ENCODE data around the gene MIA.
"Not testable (repeated sequence)": the region's sequence is repeated elsewhere in the genome, so short reads cannot be mapped to it uniquely, and the experiment has no call there.

The MIA gene

GRCh38 chr19:40815223-40815622 is 39.9 kb downstream of the MIA start:
- DNase-seq (ENCODE audit: low spot score): no peak
- in situ Hi-C loops (cut with MboI; ENCODE audit: low sequenced_read_pairs, unreplicated experiment): loop anchor here (10.0 kb wide), 1 partner anchor 160 kb away; no protein-coding TSS in a partner anchor
- no peak for TF ChIP-seq CTCF (IDR thresholded peaks at IDR 0.05; ENCODE audit: borderline replicate concordance, control extremely low read depth, extremely low read depth, insufficient read depth, missing control alignments)

GRCh38 chr19:40818480-40819399 is 43.4 kb downstream of the MIA start:
- in situ Hi-C loops (cut with MboI; ENCODE audit: low sequenced_read_pairs, unreplicated experiment): loop anchor here (10.0 kb wide), 1 partner anchor 164 kb away; no protein-coding TSS in a partner anchor
- not testable (repeated sequence) for DNase-seq (ENCODE audit: low spot score)
- TF ChIP-seq CTCF (IDR thresholded peaks at IDR 0.05; ENCODE audit: borderline replicate concordance, control extremely low read depth, extremely low read depth, insufficient read depth, missing control alignments): peak; percentile 29

- TF ChIP-seq CTCF (IDR thresholded peaks at IDR 0.05; ENCODE audit: borderline replicate concordance, control extremely low read depth, extremely low read depth, insufficient read depth, missing control alignments): peak; percentile 50
- in situ Hi-C loops (cut with MboI; ENCODE audit: low sequenced_read_pairs, unreplicated experiment): loop anchor here (10.0 kb wide), 1 partner anchor 165 kb away; no protein-coding TSS in a partner anchor
- DNase-seq (ENCODE audit: low spot score): not testable (repeated sequence)
Measured at GRCh38 chr19:40819479-40820234, 44.3 kb downstream of the MIA start.

- DNase-seq (ENCODE audit: low spot score): peak; percentile 2
- in situ Hi-C loops (cut with MboI; ENCODE audit: low sequenced_read_pairs, unreplicated experiment): no loop called here
- no peak for TF ChIP-seq CTCF (IDR thresholded peaks at IDR 0.05; ENCODE audit: borderline replicate concordance, control extremely low read depth, extremely low read depth, insufficient read depth, missing control alignments)
Measured at GRCh38 chr19:40822161-40822560, 46.8 kb downstream of the MIA start.

GRCh38 chr19:40822704-40823553 is 47.6 kb downstream of the MIA start:
- in situ Hi-C loops (cut with MboI; ENCODE audit: low sequenced_read_pairs, unreplicated experiment); DNase-seq (ENCODE audit: low spot score): not testable (repeated sequence)

- DNase-seq (ENCODE audit: low spot score); in situ Hi-C loops (cut with MboI; ENCODE audit: low sequenced_read_pairs, unreplicated experiment): not testable (repeated sequence)
Measured at GRCh38 chr19:40824916-40825315, 49.6 kb downstream of the MIA start.

- DNase-seq (ENCODE audit: low spot score); in situ Hi-C loops (cut with MboI; ENCODE audit: low sequenced_read_pairs, unreplicated experiment): not testable (repeated sequence)
Measured at GRCh38 chr19:40825460-40826095, 50.3 kb downstream of the MIA start.

GRCh38 chr19:40826312-40826698 is 51.0 kb downstream of the MIA start:
- DNase-seq (ENCODE audit: low spot score); in situ Hi-C loops (cut with MboI; ENCODE audit: low sequenced_read_pairs, unreplicated experiment): not testable (repeated sequence)

GRCh38 chr19:40826699-40827385 is 51.5 kb downstream of the MIA start:
- in situ Hi-C loops (cut with MboI; ENCODE audit: low sequenced_read_pairs, unreplicated experiment); DNase-seq (ENCODE audit: low spot score): not testable (repeated sequence)

All from GM13976 (cell line).